Neural progenitor cell (in vitro differentiated cells): ENCODE data around the gene OARD1.

Experiments used
- EZH2 ChIP-seq: fragments of 200-600 bp; sonication (generic); IDR thresholded peaks from 2 replicates; pipeline ENCODE4 v1.6.1; 2017; ENCODE audit warnings: antibody characterized with exemption, mild to moderate bottlenecking, moderate library complexity
- EZH2phosphoT487 ChIP-seq: fragments of 200-600 bp; sonication (generic); IDR thresholded peaks from 2 replicates; pipeline ENCODE4 v1.6.1; 2017; ENCODE audit warnings: antibody characterized with exemption
- TF ChIP-seq, protein P1 (sequence below): fragments of 200-600 bp; sonication (generic); IDR thresholded peaks from 2 replicates; pipeline ENCODE4 v1.5.1; 2017; ENCODE audit warnings: antibody characterized with exemption, mild to moderate bottlenecking

DNA sequence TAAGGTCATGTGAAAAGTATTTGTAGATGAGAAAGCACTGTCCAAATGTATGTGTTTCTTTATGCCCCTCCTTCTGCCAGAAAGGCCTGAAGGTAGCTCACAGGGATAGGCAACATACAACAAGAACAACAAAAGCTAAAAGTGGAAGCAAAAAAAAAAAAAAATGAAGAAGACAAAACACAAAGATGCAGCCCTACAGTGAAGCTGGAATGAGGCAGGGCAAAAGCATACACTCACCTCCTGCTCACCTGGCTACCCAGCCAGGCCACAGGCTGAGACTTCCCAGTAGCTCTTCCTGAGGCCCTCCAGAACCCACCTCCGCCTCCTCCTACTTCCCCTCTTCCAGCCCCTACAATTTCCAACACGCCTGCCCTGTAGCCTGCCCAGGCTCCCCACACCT, 35.6 kb downstream of the OARD1 start:
- TF ChIP-seq EZH2 (no peak), EZH2phosphoT487 (no peak)
- TF ChIP-seq, protein P1, sequence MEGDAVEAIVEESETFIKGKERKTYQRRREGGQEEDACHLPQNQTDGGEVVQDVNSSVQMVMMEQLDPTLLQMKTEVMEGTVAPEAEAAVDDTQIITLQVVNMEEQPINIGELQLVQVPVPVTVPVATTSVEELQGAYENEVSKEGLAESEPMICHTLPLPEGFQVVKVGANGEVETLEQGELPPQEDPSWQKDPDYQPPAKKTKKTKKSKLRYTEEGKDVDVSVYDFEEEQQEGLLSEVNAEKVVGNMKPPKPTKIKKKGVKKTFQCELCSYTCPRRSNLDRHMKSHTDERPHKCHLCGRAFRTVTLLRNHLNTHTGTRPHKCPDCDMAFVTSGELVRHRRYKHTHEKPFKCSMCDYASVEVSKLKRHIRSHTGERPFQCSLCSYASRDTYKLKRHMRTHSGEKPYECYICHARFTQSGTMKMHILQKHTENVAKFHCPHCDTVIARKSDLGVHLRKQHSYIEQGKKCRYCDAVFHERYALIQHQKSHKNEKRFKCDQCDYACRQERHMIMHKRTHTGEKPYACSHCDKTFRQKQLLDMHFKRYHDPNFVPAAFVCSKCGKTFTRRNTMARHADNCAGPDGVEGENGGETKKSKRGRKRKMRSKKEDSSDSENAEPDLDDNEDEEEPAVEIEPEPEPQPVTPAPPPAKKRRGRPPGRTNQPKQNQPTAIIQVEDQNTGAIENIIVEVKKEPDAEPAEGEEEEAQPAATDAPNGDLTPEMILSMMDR = no peak
